M059J (cell line): ENCODE data around the gene NRF1. TPM values are rescaled to one million over a fixed set of nuclear protein-coding genes. Genes with fewer than 3 reads are reported as not detected.
A peak's percentile ranks its signal among the peaks of the same experiment; 100 is the strongest.

Experiments used
- DNase-seq: peaks from one replicate; pipeline ENCODE4 v3.0.0-alpha.2; 2012; ENCODE audit warnings: low read depth
- total RNA-seq: library from RNA; depleted of rRNA; stranded (reverse); fragments of >200 nt; shearing (Covaris generic); gene quantifications from 2 replicates; pipeline ENCODE4 v1.2.3, GENCODE V29; 2014; rRNA removed

The NRF1 gene
- total RNA-seq, 1 experiment from 2014 or later: 13.3 TPM

- DNase-seq: no peak
Observed at GRCh38 chr7:129801882-129802281, 190.4 kb downstream of the NRF1 start.

GRCh38 chr7:129803546-129804081 is 192.1 kb downstream of the NRF1 start:
- no peak for DNase-seq

GRCh38 chr7:129804111-129804889 is 192.8 kb downstream of the NRF1 start:
- no peak for DNase-seq

DNA sequence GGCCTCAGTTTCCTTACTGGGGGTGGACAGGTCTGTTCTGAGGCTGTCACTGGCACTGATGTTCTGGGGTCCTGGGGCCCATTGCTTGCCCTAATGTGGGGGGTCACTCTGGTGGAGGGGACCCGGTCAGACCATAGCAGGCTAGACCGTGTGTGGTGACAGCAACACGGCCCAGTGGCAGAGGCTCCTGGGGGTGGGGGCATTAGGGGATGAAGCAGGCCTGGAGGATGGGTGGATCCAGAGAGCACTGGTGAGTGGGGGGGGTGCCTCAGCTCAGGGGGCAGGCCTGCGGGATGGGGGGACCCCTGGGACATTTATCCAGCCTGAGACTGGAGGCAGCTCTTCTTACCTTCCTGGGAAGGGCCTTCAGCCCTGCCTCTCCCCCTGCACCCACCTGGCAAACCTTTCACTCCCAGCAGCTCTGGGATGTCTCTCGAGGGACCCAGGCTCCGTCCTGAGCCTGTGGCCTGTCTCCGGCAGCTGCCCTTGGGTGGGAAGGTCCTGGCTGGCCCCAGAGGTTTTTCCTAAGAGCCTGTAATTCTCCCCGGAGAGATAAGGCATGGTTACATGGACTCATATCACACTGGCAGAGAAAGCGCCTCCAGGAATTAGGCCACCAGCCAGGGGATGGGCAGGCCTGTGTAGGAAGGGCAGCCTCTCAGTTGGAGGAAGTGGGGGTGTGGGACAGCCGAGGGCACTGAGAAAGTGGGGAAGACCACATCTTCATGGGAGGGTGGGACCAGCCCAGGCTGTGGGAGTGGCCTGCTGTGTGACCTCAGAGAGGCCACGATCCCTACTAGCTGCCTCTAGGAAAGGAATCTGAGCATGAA is 193.6 kb downstream of the NRF1 start:
- DNase-seq: peak; percentile 26

Other genes with a start within 250 kb of the NRF1 start
- 7.8 and 12.1 TPM in 2 replicates for gene STRIP2, start 177.3 kb upstream of the NRF1 start, total RNA-seq
- gene SMKR1, start 109.2 kb upstream of the NRF1 start, total RNA-seq: 0.37 and 0.89 TPM in 2 replicates